Measurements from ENCODE around the gene CUX1. TPM values are rescaled to one million over a fixed set of nuclear protein-coding genes. Genes with fewer than 3 reads are reported as not detected.

Gene CUX1
- total RNA-seq, 4 donors from 2014 or later = 56.9 to 124 (median 93.2) TPM

DNA sequence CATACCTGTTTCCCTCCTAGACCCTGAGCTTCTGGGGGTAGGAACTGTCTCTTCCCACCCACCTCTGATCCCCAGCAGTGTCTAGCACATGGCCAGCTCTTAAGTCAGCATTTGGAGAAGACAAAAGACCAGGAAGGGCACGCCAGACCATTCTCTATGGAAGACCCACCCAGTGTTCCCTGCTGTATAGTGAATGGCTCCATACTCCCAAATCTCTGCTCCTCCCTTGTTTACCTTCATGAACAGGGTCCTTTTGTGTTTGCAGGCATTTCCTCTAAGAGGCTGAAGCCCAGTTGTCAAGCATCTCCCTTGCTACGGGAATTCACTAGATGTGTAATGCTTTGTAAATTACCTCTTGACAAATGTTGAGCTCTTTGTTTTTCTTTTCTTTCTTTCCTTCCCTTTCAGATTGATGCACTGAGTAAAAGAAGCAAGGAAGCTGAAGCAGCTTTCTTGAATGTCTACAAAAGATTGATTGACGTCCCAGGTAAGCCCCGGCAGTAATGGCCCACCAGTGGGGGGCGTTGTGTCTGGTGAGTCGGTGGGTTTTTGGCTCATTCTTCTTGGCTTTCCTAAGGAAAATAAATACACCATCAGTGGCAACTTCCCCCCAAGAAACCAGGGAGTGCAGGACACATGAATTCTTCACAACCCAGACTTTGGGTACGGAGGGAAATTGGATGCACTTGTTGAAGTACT is 252.7 kb downstream of the CUX1 start:
- Histone ChIP-seq H3K4me1 (peaks cover 0 to 5% (median 2%) of the 10 kb centered on the region in 4 donors), H3K27ac (peak overlapping the region in 1 of 4 donors; percentile 29), H3K36me3 (peaks cover 0 to 11% (median 3%) of the 10 kb centered on the region in 4 donors), H3K9me3 (peaks cover 0 to 5% of the 10 kb centered on the region in 2 donors), H3K27me3 (no peaks in the 10 kb centered on the region), H3K4me3 (no peak overlapping the region)
- intact Hi-C loops (cut with DNase I; ENCODE audit: low total_unique reads) = no loop called here
- 79 to 83% methylated on average over 6 to 7 of the region's 7 CpGs for WGBS, 2 donors (ENCODE audit: low coverage in 1 of 2)
- TF ChIP-seq, protein P1, sequence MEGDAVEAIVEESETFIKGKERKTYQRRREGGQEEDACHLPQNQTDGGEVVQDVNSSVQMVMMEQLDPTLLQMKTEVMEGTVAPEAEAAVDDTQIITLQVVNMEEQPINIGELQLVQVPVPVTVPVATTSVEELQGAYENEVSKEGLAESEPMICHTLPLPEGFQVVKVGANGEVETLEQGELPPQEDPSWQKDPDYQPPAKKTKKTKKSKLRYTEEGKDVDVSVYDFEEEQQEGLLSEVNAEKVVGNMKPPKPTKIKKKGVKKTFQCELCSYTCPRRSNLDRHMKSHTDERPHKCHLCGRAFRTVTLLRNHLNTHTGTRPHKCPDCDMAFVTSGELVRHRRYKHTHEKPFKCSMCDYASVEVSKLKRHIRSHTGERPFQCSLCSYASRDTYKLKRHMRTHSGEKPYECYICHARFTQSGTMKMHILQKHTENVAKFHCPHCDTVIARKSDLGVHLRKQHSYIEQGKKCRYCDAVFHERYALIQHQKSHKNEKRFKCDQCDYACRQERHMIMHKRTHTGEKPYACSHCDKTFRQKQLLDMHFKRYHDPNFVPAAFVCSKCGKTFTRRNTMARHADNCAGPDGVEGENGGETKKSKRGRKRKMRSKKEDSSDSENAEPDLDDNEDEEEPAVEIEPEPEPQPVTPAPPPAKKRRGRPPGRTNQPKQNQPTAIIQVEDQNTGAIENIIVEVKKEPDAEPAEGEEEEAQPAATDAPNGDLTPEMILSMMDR (IDR thresholded peaks at IDR 0.05) = no peak
- TF ChIP-seq POLR2A (IDR thresholded peaks at IDR 0.05) (no peak), EP300 (IDR thresholded peaks at IDR 0.05; ENCODE audit: low read depth) (no peak), POLR2AphosphoS5 (IDR thresholded peaks at IDR 0.05) (no peak)
- DNase-seq = no peak
- in situ Hi-C loops (cut with MboI; ENCODE audit: low pct_ligation_motif_present in 1 of 4, low pct_unique_long_range_greater_than_20kb in 1 of 4, low sequenced_read_pairs in 3 of 4) = no loop called here

DNA sequence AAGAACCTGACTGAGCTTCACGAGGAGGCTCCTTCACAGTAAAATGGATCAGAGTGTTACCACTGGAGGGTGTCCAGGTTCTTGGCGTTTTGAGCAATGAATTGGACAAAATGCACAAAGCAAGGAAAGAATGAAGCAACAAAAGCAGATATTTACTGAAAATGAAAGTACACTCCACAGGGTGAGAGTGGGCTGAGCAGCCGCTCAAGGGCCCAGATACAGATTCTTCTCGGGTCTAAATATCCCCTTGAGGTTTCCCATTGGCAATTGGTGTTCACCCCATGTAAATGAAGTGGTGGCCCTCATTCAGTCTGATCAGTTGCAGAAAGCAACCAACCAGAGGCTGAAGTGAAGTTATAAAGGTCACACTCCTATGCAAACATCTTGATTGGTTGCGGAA is 254.6 kb downstream of the CUX1 start:
- Histone ChIP-seq H3K4me1 (peaks cover 0 to 5% (median 2%) of the 10 kb centered on the region in 4 donors), H3K9me3 (peaks cover 0 to 5% of the 10 kb centered on the region in 2 donors), H3K4me3 (no peak overlapping the region), H3K27ac (no peak overlapping the region), H3K27me3 (no peaks in the 10 kb centered on the region), H3K36me3 (peaks cover 0 to 11% (median 3%) of the 10 kb centered on the region in 4 donors)
- intact Hi-C loops (cut with DNase I; ENCODE audit: low total_unique reads) (no loop called here), in situ Hi-C loops (cut with MboI; ENCODE audit: low pct_ligation_motif_present in 1 of 4, low pct_unique_long_range_greater_than_20kb in 1 of 4, low sequenced_read_pairs in 3 of 4) (no loop called here)
- DNase-seq = no peak
- WGBS, 2 donors (ENCODE audit: low coverage in 1 of 2) = 80 to 84% methylated on average over 1 to 5 of the region's 5 CpGs
- no peak for TF ChIP-seq EP300 (IDR thresholded peaks at IDR 0.05; ENCODE audit: low read depth)
- TF ChIP-seq POLR2AphosphoS5 (IDR thresholded peaks at IDR 0.05) = no peak
- TF ChIP-seq, protein P1 (IDR thresholded peaks at IDR 0.05) = no peak
- TF ChIP-seq POLR2A (IDR thresholded peaks at IDR 0.05) = no peak

DNA sequence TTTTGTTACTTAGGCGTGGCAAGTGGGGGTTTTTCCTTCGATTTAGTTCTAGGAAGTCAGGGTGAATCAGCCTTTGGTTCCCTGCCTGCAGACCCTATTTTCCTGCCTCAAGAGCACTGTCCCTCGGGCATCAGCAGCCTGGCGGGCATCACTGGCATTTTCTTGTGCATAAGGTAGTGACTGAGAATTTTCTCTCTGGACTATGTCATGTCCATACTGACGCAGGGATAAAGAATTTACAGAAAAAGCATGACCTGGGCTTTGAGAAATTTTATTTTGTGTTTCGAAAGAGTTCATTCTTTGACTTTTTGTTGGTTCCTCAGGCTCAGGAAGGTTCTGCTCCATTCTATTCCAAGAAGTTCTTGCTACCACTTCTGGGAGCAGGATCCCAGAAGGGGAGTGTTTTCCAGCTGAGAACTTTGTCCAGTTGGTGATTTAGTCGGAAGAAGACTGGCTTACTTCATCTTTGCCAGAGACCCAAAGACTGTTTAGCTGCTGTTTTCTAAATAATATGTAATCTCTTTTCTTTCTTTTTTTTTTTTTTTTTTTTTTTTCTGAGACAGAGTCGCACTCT is 255.3 kb downstream of the CUX1 start:
- H3K9me3 ChIP-seq = peaks cover 0 to 5% of the 10 kb centered on the region in 2 donors
- in situ Hi-C loops (cut with MboI; ENCODE audit: low pct_ligation_motif_present in 1 of 4, low pct_unique_long_range_greater_than_20kb in 1 of 4, low sequenced_read_pairs in 3 of 4) = no loop called here
- peaks cover 0 to 11% (median 3%) of the 10 kb centered on the region in 4 donors for H3K36me3 ChIP-seq
- no peak overlapping the region for H3K27ac ChIP-seq
- peaks cover 0 to 5% (median 2%) of the 10 kb centered on the region in 4 donors for H3K4me1 ChIP-seq
- TF ChIP-seq EP300 (IDR thresholded peaks at IDR 0.05; ENCODE audit: low read depth) (no peak), POLR2A (IDR thresholded peaks at IDR 0.05) (no peak), POLR2AphosphoS5 (IDR thresholded peaks at IDR 0.05) (no peak)
- TF ChIP-seq, protein P1 (IDR thresholded peaks at IDR 0.05) = no peak
- no peak overlapping the region for H3K4me3 ChIP-seq
- intact Hi-C loops (cut with DNase I; ENCODE audit: low total_unique reads) = no loop called here
- no peak for DNase-seq
- no peaks in the 10 kb centered on the region for H3K27me3 ChIP-seq
- WGBS, 2 donors (ENCODE audit: low coverage in 1 of 2) = 92 to 94% methylated on average over 2 to 8 of the region's 8 CpGs
